Muscle of leg (tissue), 11 donors: ENCODE data around the gene CD63. TPM values are rescaled to one million over a fixed set of nuclear protein-coding genes. Genes with fewer than 3 reads are reported as not detected.

Experiments used
- DNase-seq: peaks from one replicate; pipeline ENCODE4 v3.0.0; 2013
- H3K27ac ChIP-seq: one replicate; pipeline ENCODE4 v1.5.1; 2013; ENCODE audit warnings: mild to moderate bottlenecking, low read length, control low read depth
- H3K27me3 ChIP-seq: one replicate; pipeline ENCODE4 v1.6.1; 2013; ENCODE audit warnings: low read length; ENCODE audit not compliant: control insufficient read depth, insufficient read depth
- H3K36me3 ChIP-seq: one replicate; pipeline ENCODE4 v1.6.1; 2013; ENCODE audit warnings: low read length; ENCODE audit not compliant: control insufficient read depth, insufficient read depth
- H3K4me1 ChIP-seq: one replicate; pipeline ENCODE4 v1.6.1; 2013; ENCODE audit warnings: low read length; ENCODE audit not compliant: control insufficient read depth, insufficient read depth
- H3K4me3 ChIP-seq: one replicate; pipeline ENCODE4 v1.5.1; 2013; ENCODE audit warnings: low read length, control low read depth
- H3K9me3 ChIP-seq: replicated peaks from 2 replicates; pipeline ENCODE4 v1.6.1; 2013; ENCODE audit warnings: low read depth, low read length; ENCODE audit not compliant: control insufficient read depth
- WGBS: methylation state at CpG from one replicate; pipeline ENCODE4 v1.1.5; 2013; ENCODE audit warnings: missing lambda C conversion rate; ENCODE audit not compliant: insufficient coverage; 5-methylcytosine and 5-hydroxymethylcytosine counted together
- polyA plus RNA-seq, 8 donors: library from polyadenylated mRNA; unstranded; fragments of 120-200 nt; gene quantifications; one replicate each; pipeline versions ENCODE4 v1.2.1 to v1.2.3, GENCODE V29; 2013; ENCODE audit warnings: inconsistent platforms in 1 of 8, low replicate concordance in 1 of 8; ENCODE audit not compliant: insufficient read length in 8 of 8, insufficient read depth in 1 of 8
- total RNA-seq: library from RNA; stranded (reverse); fragments of 120-200 nt; gene quantifications from one replicate; pipeline ENCODE4 v1.2.4, GENCODE V29; 2013

CD63 gene
- total and polyA plus RNA-seq, 9 donors, result 751 to 916 (median 868) TPM

DNA sequence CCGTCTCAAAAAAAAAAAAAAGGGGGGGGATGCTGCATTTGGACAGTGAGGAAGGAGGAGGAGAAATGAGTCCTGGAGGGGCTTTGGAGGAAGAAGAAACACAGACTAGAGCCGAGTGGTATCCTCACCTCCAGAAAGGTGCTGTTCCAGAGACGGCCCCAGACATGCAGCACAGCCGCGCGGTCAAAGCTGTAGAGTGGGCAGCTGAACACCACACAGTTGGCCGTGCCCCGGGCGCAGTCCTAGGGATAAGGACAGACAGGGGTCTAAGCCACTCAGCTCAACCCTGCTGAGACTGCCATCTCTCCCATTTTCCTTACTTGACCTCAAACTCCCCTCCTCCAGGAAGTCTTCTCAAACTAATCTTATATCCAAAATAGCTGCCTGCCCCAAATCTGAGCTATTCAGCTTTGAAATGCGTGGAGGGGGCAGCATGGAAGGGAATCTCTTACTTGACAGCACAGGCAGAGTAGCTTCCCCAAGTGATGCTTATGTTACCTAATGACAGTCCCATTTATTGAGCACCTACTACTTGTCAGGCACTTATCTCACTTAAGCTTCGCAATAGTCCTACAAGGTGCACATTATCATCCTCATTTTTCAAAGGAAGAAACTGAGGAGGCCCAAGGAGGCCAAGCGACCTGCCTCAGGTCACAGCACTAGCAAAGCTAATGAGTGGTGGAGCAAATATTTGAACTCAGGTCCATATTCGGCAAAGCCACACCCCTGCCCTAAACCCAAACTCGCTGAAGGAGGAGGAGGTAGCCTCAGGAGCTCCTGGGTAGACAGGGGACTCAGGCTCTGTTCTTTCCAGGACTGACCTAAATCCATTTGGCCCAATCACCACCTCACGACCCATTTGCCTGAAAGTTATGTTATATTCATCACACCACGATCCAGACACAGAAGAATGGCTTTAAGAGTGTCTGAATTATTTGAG, 39.8 kb downstream of the CD63 start:
- no peak for DNase-seq
- Histone ChIP-seq H3K4me3 (no peak overlapping the region), H3K4me1 (no peaks in the 10 kb centered on the region), H3K36me3 (peaks cover 70% of the 10 kb centered on the region), H3K9me3 (no peaks in the 10 kb centered on the region), H3K27me3 (no peaks in the 10 kb centered on the region), H3K27ac (no peak overlapping the region)
- WGBS, result 89% methylated on average over 9 of the region's 16 CpGs

DNA sequence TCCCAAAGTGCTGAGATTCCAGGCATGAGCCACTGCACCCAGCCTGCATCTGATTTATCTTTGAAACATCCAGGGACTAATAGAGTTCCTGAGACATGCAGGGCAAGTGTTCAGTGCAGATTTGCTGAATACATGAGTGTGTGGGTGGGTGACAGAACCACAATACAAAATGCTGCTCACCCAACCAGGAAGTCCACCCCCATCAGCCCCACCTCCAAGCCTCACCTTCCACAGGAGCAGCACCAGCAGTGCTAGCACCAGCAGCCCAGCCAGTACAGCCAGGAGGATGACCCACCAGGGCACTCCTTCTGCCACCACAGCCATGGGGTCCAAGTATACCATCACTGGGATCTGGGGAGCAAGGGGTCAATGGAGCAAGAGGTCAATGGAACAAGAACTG, 41.1 kb downstream of the CD63 start:
- no peak for DNase-seq
- H3K27me3 ChIP-seq, result no peaks in the 10 kb centered on the region
- H3K9me3 ChIP-seq, result no peaks in the 10 kb centered on the region
- H3K4me3 ChIP-seq, result no peak overlapping the region
- peaks cover 64% of the 10 kb centered on the region for H3K36me3 ChIP-seq
- H3K27ac ChIP-seq, result no peak overlapping the region
- H3K4me1 ChIP-seq, result no peaks in the 10 kb centered on the region

DNA sequence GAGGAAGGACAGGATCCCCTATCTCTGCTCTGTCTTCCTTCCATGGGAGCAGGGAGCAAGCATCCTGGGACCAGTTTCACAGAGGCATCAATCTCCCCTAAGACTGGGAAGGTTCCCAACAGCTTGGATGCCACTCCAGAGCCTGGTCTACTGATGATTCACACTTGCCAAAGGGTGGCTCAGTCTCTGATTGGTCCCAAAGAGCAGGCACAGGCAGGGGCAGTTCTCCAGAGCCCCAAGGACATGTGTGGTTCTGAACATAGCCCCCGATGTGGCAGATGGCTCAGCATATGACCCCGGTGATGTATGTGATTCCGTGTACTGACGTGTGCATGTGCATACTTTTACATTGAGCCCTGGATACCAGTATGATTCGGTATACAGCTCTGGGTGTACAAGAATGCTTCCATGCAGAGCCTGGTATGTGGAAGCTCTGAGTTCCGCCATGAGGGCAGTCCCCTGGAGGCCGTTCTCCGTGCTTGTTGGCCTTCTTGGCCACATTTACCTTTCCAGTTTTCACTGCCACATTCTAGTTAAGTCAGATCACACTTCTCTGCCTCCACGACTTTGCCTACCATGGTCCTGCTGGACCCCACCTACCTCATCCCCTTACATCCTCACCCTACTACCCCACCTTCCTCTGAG, 42.3 kb downstream of the CD63 start:
- WGBS, result 88% methylated on average over 9 of the region's 9 CpGs
- Histone ChIP-seq H3K4me1 (peaks cover 10% of the 10 kb centered on the region), H3K27ac (no peak overlapping the region), H3K4me3 (no peak overlapping the region), H3K36me3 (peaks cover 53% of the 10 kb centered on the region), H3K9me3 (no peaks in the 10 kb centered on the region), H3K27me3 (peaks cover under 1% of the 10 kb centered on the region)
- no peak for DNase-seq

DNA sequence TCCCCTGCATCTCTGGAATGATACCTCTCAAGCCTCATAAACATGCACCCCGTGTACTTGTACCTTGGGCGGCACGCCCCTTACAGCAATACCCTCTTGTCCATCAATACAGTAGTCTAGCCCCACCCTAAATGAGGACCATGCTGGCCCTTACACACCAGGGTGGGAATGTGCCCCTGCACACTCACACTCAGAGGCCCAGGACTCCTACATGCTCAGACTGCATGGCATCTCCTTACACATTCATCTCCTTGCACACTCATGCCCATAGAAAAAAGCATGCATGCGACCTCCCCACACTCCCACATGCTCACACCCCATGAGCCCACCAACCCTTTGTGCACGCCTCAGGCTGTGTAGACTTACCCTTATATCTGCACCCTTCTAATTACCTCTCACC, 43.1 kb downstream of the CD63 start:
- Histone ChIP-seq H3K4me1 (peaks cover 17% of the 10 kb centered on the region), H3K9me3 (no peaks in the 10 kb centered on the region), H3K27me3 (peaks cover 2% of the 10 kb centered on the region), H3K36me3 (peaks cover 52% of the 10 kb centered on the region), H3K27ac (no peak overlapping the region), H3K4me3 (no peak overlapping the region)
- DNase-seq, result no peak
- WGBS, result 87% methylated on average over 5 of the region's 5 CpGs

DNA sequence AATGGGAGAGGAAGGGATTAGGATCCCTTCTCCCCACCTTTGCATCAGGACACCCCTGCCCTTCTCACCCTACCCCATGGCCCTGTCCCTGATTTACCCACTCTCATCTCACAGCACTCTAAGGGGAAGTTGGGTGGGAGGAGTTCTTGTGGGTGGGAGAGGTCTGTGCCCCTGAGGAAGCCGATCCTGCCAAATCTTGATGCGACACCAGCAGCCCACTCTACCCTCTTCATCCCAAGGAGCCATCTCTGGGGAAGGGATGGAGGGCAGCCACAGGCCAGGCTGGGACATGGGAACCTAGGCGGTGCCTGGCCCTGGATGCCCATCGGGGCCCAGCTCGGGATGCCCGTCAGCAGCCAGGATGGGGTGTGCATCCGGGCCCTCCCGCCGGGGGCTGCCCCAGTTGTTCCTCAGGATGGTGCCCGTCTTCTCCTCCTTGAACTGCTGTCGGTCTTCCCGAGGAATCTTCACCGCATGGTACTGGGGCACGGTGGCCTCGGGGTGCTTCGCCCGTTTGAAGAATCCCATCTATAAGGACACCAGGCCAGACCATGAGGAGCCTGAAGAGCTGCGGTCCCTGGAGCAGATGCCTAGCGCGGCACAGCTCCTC, 43.9 kb downstream of the CD63 start:
- no peak overlapping the region for H3K27ac ChIP-seq
- DNase-seq, result no peak
- WGBS, result 93% methylated on average over 15 of the region's 20 CpGs

DNA sequence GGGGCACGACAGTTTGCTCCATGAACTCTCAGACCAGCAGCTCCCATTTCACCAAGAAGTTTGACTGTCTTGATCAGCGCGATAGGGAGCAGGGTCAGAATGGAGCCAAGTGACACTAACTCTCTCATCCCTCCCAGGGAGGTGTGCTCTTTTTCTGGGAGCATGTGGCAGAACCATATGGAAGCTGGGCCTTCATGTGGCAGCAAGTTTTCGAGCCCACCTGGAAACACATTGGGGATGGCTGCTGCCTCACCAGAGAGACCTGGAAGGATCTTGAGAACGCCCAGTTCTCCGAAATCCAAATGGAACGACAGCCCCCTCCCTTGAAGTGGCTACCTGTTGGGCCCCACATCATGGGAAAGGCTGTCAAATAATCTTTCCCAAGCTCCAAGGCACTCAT, 45.1 kb downstream of the CD63 start:
- Histone ChIP-seq H3K27me3 (peaks cover 2% of the 10 kb centered on the region), H3K4me3 (no peak overlapping the region), H3K36me3 (peaks cover 44% of the 10 kb centered on the region), H3K4me1 (peaks cover 18% of the 10 kb centered on the region), H3K27ac (no peak overlapping the region), H3K9me3 (no peaks in the 10 kb centered on the region)
- 86% methylated on average over 4 of the region's 7 CpGs for WGBS
- no peak for DNase-seq

More for the DNA sequence above, 43.9 kb downstream of the CD63 start:
- peaks cover 52% of the 10 kb centered on the region for H3K36me3 ChIP-seq
- H3K9me3 ChIP-seq, result no peaks in the 10 kb centered on the region
- H3K27me3 ChIP-seq, result peaks cover 2% of the 10 kb centered on the region
- H3K4me1 ChIP-seq, result peaks cover 18% of the 10 kb centered on the region
- H3K4me3 ChIP-seq, result no peak overlapping the region

DNA sequence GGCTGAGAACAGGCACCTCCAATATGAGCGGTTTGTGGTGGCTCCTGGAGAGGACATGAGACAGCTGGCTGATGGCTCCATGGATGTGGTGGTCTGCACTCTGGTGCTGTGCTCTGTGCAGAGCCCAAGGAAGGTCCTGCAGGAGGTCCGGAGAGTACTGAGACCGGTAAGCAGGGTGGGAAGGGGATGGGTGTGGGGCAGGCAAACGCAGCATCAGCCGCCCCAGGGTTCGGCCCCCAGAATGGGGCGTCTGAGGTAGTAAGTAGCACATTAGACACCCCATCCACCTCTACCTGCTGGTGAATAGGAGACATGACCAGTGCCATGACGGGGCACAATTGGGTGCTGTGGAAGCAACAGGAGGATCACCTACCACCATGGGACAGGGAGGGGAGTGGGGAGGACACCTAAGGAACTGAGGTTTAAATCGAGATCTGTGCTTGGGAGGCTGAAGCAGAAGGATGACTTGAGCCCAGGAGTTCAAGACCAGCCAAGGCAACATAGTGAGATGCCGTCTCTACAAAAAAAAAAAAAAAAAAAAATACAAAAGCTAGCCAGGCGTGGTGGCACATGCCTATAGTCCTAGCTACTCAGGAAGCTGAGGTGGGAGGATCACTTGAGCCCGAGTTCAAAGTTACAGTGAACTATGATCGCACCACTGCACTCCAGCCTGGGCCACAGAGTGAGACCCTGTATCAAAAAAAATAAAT, 46.6 kb downstream of the CD63 start:
- DNase-seq, result no peak
- Histone ChIP-seq H3K4me1 (peaks cover 18% of the 10 kb centered on the region), H3K9me3 (no peaks in the 10 kb centered on the region), H3K27ac (peak overlapping the region; percentile 39), H3K4me3 (peak overlapping the region; percentile 15), H3K27me3 (peaks cover 2% of the 10 kb centered on the region), H3K36me3 (peaks cover 33% of the 10 kb centered on the region)
- WGBS, result 80% methylated on average over 4 of the region's 13 CpGs

DNA sequence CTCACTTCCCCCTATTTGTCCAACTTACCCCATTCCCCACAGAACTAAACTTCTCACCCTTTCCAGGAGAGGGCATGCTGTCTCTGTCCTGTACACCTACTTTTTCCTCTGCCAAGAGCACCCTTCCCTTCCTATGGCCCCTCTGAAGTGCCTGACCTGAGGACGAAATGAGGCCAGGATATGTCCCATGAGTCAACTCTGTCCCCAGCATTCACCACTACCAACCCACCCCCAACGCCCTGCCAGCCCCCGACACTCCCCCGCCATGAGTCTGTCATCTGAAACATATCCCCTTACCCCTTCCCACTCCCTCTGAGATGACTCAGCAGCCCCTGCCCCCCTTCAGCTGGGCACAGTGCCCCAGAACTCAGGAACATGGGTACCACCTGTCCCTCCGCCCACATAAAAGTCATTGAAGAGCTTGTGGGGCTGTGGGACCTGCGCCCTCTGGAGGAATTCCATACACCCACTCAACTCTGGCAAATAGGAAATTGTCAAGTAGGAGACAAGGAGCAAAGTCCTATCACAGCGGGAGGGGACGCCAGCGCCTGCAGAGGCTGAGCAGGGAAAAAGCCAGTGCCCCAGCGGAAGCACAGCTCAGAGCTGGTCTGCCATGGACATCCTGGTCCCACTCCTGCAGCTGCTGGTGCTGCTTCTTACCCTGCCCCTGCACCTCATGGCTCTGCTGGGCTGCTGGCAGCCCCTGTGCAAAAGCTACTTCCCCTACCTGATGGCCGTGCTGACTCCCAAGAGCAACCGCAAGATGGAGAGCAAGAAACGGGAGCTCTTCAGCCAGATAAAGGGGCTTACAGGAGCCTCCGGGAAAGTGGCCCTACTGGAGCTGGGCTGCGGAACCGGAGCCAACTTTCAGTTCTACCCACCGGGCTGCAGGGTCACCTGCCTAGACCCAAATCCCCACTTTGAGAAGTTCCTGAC, 47.4 kb downstream of the CD63 start:
- Histone ChIP-seq H3K27me3 (peaks cover 2% of the 10 kb centered on the region), H3K36me3 (peaks cover 26% of the 10 kb centered on the region), H3K9me3 (no peaks in the 10 kb centered on the region), H3K4me3 (peak overlapping the region; percentile 15), H3K27ac (peak overlapping the region; percentile 39), H3K4me1 (peaks cover 18% of the 10 kb centered on the region)
- DNase-seq, result peak; percentile 83
- 22% methylated on average over 13 of the region's 17 CpGs for WGBS

DNA sequence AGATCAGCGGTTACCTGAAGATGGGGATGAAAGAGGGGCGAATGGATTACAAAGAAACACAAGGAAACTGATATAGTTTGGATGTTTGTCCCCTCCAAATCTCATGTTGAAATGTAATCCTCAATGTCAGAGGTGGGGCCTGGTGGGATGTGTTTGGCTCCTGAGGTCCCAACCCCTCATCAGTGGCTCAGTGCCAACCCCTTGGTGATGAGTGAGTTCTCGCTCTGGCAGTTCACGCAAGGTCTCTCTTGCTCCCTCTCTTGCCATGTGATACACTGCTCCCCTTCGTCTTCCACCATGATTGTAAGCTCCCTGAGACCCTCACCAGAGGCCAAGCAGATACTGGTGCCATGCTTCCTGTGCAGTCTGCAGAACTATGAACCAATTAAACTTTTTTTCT, 49.1 kb downstream of the CD63 start:
- Histone ChIP-seq H3K27me3 (peaks cover 2% of the 10 kb centered on the region), H3K4me1 (peaks cover 18% of the 10 kb centered on the region), H3K36me3 (peaks cover 9% of the 10 kb centered on the region), H3K4me3 (no peak overlapping the region), H3K27ac (no peak overlapping the region), H3K9me3 (no peaks in the 10 kb centered on the region)
- DNase-seq, result no peak
- 96% methylated on average over 3 of the region's 5 CpGs for WGBS
